ENCODE results near the gene LITAF. TPM values are rescaled to one million over a fixed set of nuclear protein-coding genes. Genes with fewer than 3 reads are reported as not detected.
"Not testable (repeated sequence)": the region's sequence is repeated elsewhere in the genome, so short reads cannot be mapped to it uniquely, and the experiment has no call there.

The LITAF gene
- total RNA-seq, 1 donor from 2014 or later = 47.6 TPM

- H3K4me1 Mint-ChIP-seq (ENCODE audit: low read depth) = peaks cover 2% of the 10 kb centered on the region
- H3K9me3 Mint-ChIP-seq (ENCODE audit: low read depth) = no peaks in the 10 kb centered on the region
- H3K36me3 Mint-ChIP-seq (ENCODE audit: insufficient read depth) = no peaks in the 10 kb centered on the region
- TF ChIP-seq, protein P1, sequence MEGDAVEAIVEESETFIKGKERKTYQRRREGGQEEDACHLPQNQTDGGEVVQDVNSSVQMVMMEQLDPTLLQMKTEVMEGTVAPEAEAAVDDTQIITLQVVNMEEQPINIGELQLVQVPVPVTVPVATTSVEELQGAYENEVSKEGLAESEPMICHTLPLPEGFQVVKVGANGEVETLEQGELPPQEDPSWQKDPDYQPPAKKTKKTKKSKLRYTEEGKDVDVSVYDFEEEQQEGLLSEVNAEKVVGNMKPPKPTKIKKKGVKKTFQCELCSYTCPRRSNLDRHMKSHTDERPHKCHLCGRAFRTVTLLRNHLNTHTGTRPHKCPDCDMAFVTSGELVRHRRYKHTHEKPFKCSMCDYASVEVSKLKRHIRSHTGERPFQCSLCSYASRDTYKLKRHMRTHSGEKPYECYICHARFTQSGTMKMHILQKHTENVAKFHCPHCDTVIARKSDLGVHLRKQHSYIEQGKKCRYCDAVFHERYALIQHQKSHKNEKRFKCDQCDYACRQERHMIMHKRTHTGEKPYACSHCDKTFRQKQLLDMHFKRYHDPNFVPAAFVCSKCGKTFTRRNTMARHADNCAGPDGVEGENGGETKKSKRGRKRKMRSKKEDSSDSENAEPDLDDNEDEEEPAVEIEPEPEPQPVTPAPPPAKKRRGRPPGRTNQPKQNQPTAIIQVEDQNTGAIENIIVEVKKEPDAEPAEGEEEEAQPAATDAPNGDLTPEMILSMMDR (IDR thresholded peaks at IDR 0.05; ENCODE audit: unreplicated experiment) = no peak
- H3K27ac Mint-ChIP-seq = no peak overlapping the region
- no peak for DNase-seq (ENCODE audit: low spot score, unreplicated experiment)
- no peak overlapping the region for H3K4me3 Mint-ChIP-seq (ENCODE audit: low read depth)
- H3K27me3 Mint-ChIP-seq = no peaks in the 10 kb centered on the region
Observed at GRCh38 chr16:11510178-11510973, 76.3 kb downstream of the LITAF start.

GRCh38 chr16:11507991-11508390 lies 78.7 kb downstream of the LITAF start:
- TF ChIP-seq, protein P1 (IDR thresholded peaks at IDR 0.05; ENCODE audit: unreplicated experiment) = no peak
- H3K4me1 Mint-ChIP-seq (ENCODE audit: low read depth) = peaks cover 2% of the 10 kb centered on the region
- no peaks in the 10 kb centered on the region for H3K36me3 Mint-ChIP-seq (ENCODE audit: insufficient read depth)
- H3K9me3 Mint-ChIP-seq (ENCODE audit: low read depth) = no peaks in the 10 kb centered on the region
- H3K27ac Mint-ChIP-seq = no peak overlapping the region
- H3K27me3 Mint-ChIP-seq = no peaks in the 10 kb centered on the region
- no peak for DNase-seq (ENCODE audit: low spot score, unreplicated experiment)
- no peak overlapping the region for H3K4me3 Mint-ChIP-seq (ENCODE audit: low read depth)

GRCh38 chr16:11507350-11507749 lies 79.4 kb downstream of the LITAF start:
- H3K27ac Mint-ChIP-seq = no peak overlapping the region
- H3K36me3 Mint-ChIP-seq (ENCODE audit: insufficient read depth) = no peaks in the 10 kb centered on the region
- no peaks in the 10 kb centered on the region for H3K27me3 Mint-ChIP-seq
- peaks cover 2% of the 10 kb centered on the region for H3K4me1 Mint-ChIP-seq (ENCODE audit: low read depth)
- H3K9me3 Mint-ChIP-seq (ENCODE audit: low read depth) = no peaks in the 10 kb centered on the region
- TF ChIP-seq, protein P1 (IDR thresholded peaks at IDR 0.05; ENCODE audit: unreplicated experiment) = no peak
- H3K4me3 Mint-ChIP-seq (ENCODE audit: low read depth) = no peak overlapping the region
- DNase-seq (ENCODE audit: low spot score, unreplicated experiment) = no peak

DNA sequence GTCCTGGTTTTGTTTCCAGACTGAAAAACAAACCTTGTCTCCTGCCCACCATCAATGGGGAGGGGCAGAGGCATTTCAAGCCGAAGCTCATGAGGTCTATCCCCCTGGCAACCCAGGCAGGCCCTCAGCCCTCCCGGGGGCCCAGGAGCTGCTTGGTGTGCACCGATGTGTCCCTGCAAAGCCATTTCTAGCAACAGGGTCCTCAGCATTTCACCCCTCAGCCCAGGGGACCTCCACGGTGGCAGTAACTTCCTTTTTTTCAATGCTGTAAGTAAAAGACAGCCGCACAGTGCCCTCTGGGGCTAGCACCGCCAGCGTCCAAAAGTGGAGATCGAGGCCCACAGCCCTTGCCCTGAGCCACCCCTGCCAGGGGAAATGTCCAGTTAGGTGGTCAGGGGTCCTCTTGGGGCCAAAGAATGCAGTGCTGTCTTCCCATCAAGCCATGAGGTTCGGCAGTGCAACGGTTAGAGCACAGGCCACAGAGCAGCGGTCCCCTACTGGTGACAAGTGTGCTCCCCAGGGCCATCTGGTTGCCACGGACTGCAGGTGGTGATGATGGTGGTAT lies 79.9 kb downstream of the LITAF start:
- DNase-seq (ENCODE audit: low spot score, unreplicated experiment) = no peak
- Mint-ChIP-seq H3K4me1 (ENCODE audit: low read depth) (peaks cover 2% of the 10 kb centered on the region), H3K27me3 (no peaks in the 10 kb centered on the region)

GRCh38 chr16:11504261-11504660 lies 82.5 kb downstream of the LITAF start:
- not testable (repeated sequence) for H3K9me3 Mint-ChIP-seq (ENCODE audit: low read depth)

More for the DNA sequence above, 79.9 kb downstream of the LITAF start:
- H3K4me3 Mint-ChIP-seq (ENCODE audit: low read depth) = no peak overlapping the region
- no peaks in the 10 kb centered on the region for H3K36me3 Mint-ChIP-seq (ENCODE audit: insufficient read depth)
- H3K27ac Mint-ChIP-seq = no peak overlapping the region
- no peaks in the 10 kb centered on the region for H3K9me3 Mint-ChIP-seq (ENCODE audit: low read depth)
- TF ChIP-seq, protein P1 (IDR thresholded peaks at IDR 0.05; ENCODE audit: unreplicated experiment) = no peak

DNA sequence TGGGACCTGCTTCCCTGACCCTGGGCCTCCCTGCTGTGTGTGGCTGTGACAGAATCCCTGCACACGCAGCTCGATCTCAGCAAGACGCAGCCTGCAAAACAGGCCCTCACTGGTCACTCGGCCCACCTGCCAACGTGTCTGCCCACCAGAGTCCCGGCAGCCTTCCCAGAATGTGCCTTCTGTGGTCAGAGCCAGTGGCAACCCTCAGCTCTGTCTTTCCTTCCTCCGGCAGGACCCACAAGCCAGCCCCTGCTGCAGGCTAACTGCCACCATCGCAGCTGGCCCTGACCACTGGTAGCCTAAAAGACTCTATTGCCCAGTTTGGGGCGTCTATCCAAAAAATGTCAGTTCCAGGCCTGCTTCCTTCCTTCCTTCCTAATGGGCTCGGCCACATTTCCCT lies 83.2 kb downstream of the LITAF start:
- no peaks in the 10 kb centered on the region for H3K9me3 Mint-ChIP-seq (ENCODE audit: low read depth)
- peaks cover 2% of the 10 kb centered on the region for H3K4me1 Mint-ChIP-seq (ENCODE audit: low read depth)
- no peak overlapping the region for H3K27ac Mint-ChIP-seq
- no peak overlapping the region for H3K4me3 Mint-ChIP-seq (ENCODE audit: low read depth)
- no peak for DNase-seq (ENCODE audit: low spot score, unreplicated experiment)
- TF ChIP-seq, protein P1 (IDR thresholded peaks at IDR 0.05; ENCODE audit: unreplicated experiment) = no peak
- H3K36me3 Mint-ChIP-seq (ENCODE audit: insufficient read depth) = no peaks in the 10 kb centered on the region
- no peaks in the 10 kb centered on the region for H3K27me3 Mint-ChIP-seq

More at GRCh38 chr16:11504261-11504660, 82.5 kb downstream of the LITAF start:
- not testable (repeated sequence) for H3K4me1 Mint-ChIP-seq (ENCODE audit: low read depth); DNase-seq (ENCODE audit: low spot score, unreplicated experiment); H3K27ac Mint-ChIP-seq; H3K4me3 Mint-ChIP-seq (ENCODE audit: low read depth); H3K36me3 Mint-ChIP-seq (ENCODE audit: insufficient read depth); H3K27me3 Mint-ChIP-seq

Measured in progenitor cell of endocrine pancreas (in vitro differentiated cells).